Raji (cell line): ENCODE results near the gene RABGAP1.

Source experiments
- POLR2A ChIP-seq: IDR thresholded peaks from 2 replicates; pipeline ENCODE4 v1.6.1; 2011; ENCODE audit warnings: low read depth, low read length, control low read depth; ENCODE audit not compliant: insufficient read depth

The RABGAP1 gene

DNA sequence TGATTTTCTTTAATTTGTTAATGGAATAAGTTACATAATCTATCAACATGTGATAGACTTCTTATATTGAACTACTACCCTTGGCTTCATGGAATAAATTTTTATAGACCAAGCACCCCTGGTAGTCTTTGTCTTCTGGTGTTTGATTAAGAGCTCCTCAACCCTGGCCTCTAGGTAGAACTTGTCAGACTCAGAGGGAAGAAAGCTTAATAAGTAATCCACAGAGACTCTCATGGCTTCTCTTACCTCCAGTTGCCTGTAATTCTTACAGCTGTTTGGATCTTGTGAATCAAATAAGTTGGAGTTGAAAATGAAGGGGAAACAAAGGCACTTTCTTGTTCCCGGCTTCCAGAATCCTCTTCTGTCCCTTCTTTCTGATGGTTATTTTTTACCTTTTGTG is 85.6 kb downstream of the RABGAP1 start:
- no peak for TF ChIP-seq POLR2A

DNA sequence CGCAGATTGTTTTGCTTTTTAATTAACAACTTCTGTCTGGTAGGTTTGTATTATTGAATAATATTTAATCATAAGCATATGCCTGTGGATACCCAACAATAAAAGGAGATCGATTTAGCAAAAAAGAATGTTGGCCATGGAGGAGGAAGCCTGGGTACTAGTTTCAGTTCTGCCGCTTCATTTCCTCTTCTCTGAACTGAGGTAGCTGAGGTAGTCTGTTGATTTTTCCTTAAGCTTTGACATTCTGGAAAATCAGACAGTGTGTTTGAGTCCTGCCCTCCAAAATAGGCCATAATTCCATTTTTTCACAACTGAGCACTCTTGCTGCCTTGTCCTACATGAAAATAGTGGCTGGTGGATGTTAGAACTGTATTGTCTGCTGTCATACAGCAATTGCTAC is 86.7 kb downstream of the RABGAP1 start:
- no peak for TF ChIP-seq POLR2A

DNA sequence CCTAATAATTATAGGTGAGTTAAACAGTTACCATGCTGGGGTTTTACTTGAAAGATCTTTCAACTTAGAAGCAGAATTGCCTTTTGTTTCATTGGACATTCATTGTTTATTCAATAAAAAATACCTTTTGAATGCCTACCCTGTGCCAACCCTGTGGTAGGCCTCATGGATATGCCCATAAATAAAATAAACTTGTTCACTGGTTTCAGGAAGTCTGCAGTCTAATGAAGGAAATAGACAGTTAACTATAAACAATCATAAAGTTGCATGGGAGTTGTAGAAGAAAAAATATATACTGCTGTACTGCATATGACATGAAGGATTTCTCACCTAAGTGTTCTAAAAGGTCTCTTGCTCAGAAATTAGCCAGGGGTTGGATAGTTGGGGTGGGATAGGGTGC is 87.3 kb downstream of the RABGAP1 start:
- TF ChIP-seq POLR2A, result no peak

DNA sequence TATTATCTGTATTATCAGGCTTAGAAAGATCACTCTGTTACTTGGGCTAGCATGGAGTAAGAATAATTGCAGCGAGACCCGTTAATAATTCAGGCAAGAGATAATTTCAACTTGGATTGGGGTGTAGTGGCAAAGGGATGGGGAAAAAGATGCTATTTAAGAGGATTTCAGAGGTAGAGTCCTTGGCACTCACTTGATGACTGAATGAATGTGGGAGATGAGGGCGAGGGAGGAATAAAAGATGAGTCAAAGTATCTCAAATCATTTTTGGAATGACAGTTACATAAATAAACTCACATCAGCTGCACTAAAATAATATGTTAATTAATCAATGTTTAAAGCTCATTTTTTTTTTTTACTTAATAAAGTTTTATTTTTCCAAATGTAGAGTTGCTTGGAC is 88.2 kb downstream of the RABGAP1 start:
- no peak for TF ChIP-seq POLR2A

DNA sequence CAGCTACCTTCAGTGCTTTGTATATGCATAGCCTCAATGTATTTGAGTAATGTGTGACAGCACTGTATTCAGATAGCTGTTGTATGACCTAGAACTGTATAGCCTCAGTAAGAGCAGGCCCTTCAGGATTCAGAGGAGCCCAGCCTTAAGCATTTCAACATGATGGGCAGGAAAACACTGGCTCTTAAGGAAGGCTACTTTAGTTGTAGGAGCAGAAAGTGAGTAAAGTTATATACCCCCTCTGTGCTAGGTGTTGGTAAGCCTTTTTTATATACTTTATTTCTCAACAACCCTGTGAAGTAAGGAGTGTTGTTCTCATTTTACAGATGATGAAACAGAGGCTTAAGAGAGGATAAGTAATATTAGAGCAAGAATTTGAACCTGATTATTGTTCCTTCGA is 91.1 kb downstream of the RABGAP1 start:
- TF ChIP-seq POLR2A, result no peak

DNA sequence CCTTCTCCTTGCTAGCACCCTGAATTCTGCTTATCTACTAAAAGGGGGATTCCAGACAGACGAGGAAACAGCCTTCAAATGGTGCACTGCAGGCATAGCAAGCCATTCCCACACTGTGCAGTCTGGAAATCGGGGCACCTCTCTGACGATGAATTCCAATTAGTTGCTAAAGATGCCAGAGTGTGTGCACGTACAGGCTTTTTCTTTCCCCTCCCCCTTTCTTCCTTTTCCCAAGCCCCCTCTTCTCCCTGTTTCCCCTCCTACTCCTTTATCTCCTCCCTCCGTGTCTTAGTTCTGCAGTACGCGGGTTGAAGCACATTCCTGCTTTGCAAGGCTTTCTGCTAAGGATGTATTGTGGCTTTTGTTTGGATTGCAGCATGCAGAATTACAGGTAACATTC is 92.5 kb downstream of the RABGAP1 start, which contains the start of gene GPR21:
Gene GPR21, plus strand, starts transcription at position 316 of the 400 bp plus-strand sequence. CDS start 900 bp downstream, outside the sequence.
- no peak for TF ChIP-seq POLR2A

DNA sequence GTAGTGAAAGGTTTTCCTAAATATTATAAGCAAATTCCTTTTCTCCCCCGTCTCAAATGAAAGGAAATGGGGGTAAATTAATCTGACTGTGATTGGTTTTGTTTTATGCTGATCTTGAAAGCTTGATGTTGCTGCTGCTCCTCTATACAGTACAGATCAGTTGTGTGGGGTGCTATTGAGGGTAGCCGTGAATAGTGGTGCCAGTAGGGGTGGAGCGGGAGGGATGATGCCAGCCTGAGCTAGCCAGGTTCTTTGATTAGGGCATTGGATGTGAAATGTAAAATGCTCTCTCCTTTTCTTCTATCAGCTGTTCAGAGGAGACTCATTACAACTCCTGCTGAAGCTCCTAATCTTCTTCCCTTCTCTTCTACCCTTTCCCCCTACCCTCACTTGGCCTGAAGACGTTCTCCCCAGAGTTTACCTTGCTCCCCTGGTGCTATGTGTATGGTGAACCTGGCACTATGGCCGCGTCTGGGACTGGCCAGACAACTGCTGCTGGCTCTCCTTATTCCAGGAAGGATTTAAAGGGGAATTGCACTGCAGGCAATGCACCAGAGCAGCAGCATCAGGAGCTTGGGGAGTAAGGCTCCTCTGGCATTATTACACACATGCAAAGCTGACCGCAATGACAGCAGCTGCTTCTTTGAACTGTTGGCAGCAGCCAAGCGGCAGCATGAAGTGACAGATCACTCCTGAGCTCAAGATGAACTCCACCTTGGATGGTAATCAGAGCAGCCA is 93.2 kb downstream of the RABGAP1 start:
- TF ChIP-seq POLR2A, result no peak

DNA sequence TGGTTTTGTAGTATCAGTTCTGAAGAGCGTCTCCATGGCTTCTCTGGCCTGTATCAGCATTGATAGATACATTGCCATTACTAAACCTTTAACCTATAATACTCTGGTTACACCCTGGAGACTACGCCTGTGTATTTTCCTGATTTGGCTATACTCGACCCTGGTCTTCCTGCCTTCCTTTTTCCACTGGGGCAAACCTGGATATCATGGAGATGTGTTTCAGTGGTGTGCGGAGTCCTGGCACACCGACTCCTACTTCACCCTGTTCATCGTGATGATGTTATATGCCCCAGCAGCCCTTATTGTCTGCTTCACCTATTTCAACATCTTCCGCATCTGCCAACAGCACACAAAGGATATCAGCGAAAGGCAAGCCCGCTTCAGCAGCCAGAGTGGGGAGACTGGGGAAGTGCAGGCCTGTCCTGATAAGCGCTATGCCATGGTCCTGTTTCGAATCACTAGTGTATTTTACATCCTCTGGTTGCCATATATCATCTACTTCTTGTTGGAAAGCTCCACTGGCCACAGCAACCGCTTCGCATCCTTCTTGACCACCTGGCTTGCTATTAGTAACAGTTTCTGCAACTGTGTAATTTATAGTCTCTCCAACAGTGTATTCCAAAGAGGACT is 94.2 kb downstream of the RABGAP1 start:
- TF ChIP-seq POLR2A, result no peak

DNA sequence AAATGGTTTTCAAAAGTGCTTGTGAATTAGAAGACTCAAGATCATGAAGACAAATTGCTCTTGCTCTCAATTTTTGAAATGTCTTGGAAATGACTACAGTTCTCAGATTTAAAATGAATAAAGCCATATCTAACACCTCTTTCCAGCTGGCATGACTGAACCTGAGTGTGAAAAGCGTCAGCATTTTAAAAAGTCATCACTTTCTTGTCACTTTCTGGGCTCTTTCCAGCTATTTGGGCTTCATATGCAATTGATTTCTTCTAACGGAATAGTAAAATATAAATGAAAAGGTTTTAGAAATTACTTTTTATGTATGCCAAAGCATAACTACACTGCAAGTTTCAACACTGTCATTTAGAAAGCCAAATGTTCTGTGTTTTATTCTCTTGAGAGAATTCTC is 95.0 kb downstream of the RABGAP1 start:
- no peak for TF ChIP-seq POLR2A

DNA sequence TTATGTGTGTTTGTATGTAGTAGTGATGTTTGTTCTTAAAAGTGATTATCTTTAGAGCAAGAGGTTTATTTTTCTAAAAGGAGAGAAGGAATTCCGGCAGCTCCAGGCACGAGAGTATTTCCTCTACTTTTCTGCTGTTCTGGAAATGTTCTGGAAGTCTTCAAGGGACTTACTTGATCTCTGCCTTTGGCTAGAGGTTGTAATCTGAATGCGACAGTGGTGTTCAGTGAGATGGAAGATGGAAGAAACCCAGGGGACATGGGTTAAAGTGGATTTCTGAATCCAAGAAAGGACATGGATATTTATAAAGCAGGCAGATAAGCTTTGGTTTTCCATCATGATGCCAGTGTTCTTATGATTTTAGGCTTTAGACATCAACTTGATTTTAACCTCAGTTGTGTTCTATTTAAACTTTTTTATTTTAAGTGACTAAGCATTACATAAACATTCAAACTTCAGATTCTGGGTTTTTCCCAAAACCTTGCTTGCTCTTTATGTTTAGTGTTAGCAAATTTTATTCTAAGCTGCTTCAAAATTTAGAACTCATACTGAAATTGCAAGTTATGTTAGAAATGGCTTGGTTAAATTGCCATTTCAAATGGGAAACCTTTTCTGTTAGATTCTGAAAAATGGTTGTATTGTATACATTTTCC is 96.2 kb downstream of the RABGAP1 start:
- no peak for TF ChIP-seq POLR2A

DNA sequence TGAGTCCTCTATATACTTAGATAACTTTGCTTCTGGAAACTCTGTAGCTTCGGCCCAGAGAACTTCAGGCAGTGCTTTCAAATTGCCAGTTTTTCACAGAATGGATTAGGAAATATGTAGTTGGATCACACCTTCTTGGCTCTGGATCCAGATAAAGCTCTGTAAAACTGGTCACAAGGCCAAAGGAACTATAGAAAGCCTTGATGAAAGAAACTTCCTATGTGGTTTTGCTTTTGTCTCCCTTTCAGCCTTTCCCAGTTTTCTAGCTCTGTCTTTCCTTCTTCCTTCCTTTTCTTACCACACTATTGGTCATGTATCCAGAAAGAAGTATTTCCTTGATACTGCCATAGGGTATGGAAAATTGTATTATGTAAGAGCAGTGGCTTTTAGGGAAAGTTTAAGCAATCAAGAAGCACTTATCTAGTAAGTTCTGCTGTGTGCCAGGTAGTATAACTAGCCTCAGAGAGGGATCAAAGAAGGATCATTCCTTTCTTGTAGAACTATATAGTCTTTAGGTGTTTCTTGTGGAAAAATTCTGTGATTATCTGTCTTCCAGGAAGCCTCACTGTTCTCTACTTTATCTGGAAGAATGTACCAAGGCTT is 98.9 kb downstream of the RABGAP1 start:
- TF ChIP-seq POLR2A, result no peak

DNA sequence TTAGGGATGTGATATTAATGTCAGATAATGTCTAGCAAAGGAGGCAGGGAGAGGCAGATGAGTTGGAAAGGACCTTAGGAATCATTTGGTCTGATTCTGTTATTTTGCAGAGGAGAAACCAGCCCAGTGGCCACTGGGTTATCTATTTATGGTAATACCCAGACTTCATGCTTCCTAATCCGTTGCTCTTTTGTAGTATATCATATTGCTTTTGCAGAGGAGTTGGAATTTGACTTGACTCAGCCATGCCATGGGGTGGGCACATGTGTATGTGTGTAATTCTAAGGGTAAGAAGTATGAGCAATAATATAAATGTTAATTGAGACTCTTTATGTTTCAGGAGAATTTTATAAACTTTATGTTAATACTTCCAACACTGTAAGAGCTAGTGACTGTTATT is 100.0 kb downstream of the RABGAP1 start:
- TF ChIP-seq POLR2A, result no peak

DNA sequence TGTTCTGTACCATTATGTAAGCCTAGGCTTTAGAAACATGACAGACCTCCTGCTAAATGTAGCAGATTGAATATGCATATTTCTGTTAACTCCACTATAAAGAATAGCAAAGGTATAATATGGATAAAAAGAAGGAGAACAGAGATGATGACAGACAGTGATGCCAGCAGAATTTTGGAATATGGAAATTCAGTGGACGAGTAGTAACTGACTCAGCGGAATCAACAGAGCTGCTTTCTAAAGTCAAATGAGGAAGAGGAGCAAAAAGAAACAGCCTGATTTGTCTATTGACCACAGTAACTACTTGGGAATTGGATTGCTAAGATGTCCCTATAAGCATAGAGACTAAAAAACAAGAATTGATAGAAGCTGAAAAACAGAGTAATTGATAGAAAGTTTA is 100.7 kb downstream of the RABGAP1 start:
- TF ChIP-seq POLR2A, result no peak

DNA sequence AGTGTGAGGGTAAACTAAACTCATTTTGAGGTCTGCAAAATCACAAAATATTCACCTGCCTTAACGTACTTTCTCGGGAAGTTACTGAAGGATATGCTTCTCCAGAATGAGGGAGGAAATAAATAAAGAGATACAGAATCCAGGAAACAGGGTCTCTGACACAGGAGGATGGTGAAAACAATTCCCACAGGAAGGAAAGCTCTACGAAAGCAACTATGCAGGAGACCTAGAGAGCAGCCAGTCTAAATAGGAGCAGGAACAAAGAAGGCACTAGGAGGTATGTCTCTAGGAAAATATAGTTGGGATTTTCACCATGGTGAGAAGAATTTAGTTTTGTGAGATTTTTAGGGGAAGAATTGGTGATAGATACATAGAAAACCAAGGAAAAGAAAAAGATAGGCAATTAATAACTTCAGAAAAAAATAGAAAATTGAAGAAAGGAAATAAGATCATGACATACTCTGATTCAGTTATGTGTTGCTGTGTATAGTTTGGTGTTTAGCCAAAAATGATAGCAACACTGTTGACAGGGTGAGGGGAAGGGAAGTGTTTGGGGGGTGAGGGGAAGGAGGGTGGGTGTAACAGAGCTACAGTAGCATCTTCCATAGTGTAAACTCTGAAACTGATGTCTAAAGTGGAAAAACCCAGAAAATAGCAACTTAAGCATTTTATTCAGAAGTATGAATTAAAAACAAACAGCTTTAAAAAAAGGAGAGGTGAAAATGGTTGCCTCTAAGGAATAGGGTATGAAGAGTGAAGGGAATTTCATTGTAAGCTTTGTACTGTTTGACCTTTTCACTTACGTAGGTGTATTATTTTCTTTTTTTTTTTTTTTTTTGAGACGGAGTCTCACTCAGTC is 102.5 kb downstream of the RABGAP1 start:
- TF ChIP-seq POLR2A, result no peak

DNA sequence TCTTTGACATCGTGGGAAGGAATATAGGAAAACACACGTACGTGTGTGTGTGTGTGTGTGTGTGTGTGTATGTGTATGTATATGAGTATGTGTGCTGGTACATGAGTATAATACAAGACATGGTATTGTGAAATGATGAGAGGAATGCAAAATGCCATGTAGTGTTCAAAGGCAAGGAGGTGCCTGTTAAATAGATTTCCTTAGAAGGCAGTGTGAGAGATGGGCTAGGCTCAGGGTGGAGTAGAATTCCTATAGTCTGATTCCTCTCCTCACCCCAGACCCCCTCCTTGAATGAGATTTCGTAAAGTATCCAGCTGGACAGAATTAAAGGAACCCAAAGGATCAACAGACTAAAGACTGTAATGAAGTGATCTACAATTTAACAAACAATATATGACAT is 103.8 kb downstream of the RABGAP1 start:
- no peak for TF ChIP-seq POLR2A
